Esophagus muscularis mucosa (tissue), 4 donors: ENCODE results near the gene PTMS. TPM values are rescaled to one million over a fixed set of nuclear protein-coding genes. Genes with fewer than 3 reads are reported as not detected.

ENCODE experiments used
- DNase-seq: peaks from one replicate; pipeline ENCODE4 v3.0.0-alpha.2; 2017; ENCODE audit errors: extremely low spot score
- H3K27ac ChIP-seq, 4 donors: fragments of 200-600 bp; sonication (generic); replicated peaks in 1 of 4; 1 replicate in 3 of 4; 2 replicates in 1 of 4; pipeline ENCODE4 v1.5.1; 2016 to 2019; ENCODE audit warnings: mild to moderate bottlenecking in 1 of 4
- H3K27me3 ChIP-seq, 4 donors: fragments of 200-600 bp; sonication (generic); one replicate each; pipeline versions ENCODE4 v1.5.1 to v1.6.0; 2016 to 2019
- H3K36me3 ChIP-seq, 4 donors: fragments of 200-600 bp; sonication (generic); one replicate each; pipeline ENCODE4 v1.5.1; 2016 to 2019
- H3K4me1 ChIP-seq, 4 donors: fragments of 200-600 bp; sonication (generic); one replicate each; pipeline ENCODE4 v1.5.1; 2016 to 2019
- H3K4me3 ChIP-seq, 4 donors: fragments of 200-600 bp; sonication (generic); 1 replicate in 2 of 4; 2 replicates in 2 of 4; pipeline ENCODE4 v1.5.1; 2016 to 2019; ENCODE audit warnings: mild to moderate bottlenecking in 4 of 4, moderate library complexity in 1 of 4
- H3K9me3 ChIP-seq, 4 donors: fragments of 200-600 bp; sonication (generic); 1 replicate in 3 of 4; 2 replicates in 1 of 4; pipeline ENCODE4 v1.5.1; 2016 to 2019
- EP300 ChIP-seq: sonication (generic); formaldehyde crosslinking; IDR thresholded peaks from one replicate; pipeline ENCODE4 v1.6.1; 2017; ENCODE audit warnings: antibody characterized with exemption
- POLR2A ChIP-seq: fragments of 450-650 bp; IDR thresholded peaks from one replicate; pipeline ENCODE4 v1.6.1; 2017; ENCODE audit warnings: antibody characterized with exemption, moderate library complexity, mild to moderate bottlenecking, low read depth
- POLR2AphosphoS5 ChIP-seq, 2 donors: sonication (generic); formaldehyde crosslinking; IDR thresholded peaks; one replicate each; pipeline ENCODE4 v1.6.1; 2017; ENCODE audit warnings: antibody characterized with exemption in 2 of 2
- WGBS: methylation state at CpG from one replicate; pipeline ENCODE4 v1.1.5; 2018; 5-methylcytosine and 5-hydroxymethylcytosine counted together
- intact Hi-C: fragments of 100-400 bp; cut with DNase I; formaldehyde crosslinking; loops from one replicate; pipeline ENCODE4 v1.15.1; 2023
- total RNA-seq, 4 donors: library from RNA; depleted of rRNA; stranded (reverse); fragments of >200 nt; gene quantifications; one replicate each; pipeline versions ENCODE4 v1.1.0 to v1.2.1, GENCODE V29; 2016
- TF ChIP-seq, protein P1 (sequence below), 3 experiments: fragments of 200-600 bp in 2 of 3; fragments of 450-650 bp in 1 of 3; sonication (generic) in 2 of 3; IDR thresholded peaks; one replicate each; pipeline ENCODE4 v1.5.1; 2017 to 2019; ENCODE audit warnings: antibody characterized with exemption in 3 of 3, mild to moderate bottlenecking in 2 of 3, moderate library complexity in 1 of 3

PTMS gene
- total RNA-seq, 4 donors from 2014 or later = 256 to 419 (median 338) TPM

DNA sequence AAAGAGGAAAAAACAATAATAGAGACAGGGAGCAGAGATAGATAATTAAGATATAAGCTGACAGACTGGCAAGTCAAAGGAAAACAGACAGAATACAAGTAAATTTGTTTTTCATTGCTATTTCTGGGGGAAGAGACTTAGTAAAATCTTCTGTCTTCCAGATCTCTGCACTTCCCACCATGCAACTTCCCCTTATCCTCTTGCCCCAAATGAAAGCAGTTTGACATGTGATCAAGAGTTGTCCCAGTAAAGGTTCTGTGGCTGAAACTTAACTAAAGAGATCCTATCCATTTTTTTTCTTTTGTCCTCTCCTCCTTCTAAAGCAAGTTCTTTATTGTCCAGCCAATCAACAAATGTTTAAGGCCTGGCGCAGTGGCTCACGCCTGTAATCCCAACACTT, 11.8 kb upstream of the PTMS start:
- Histone ChIP-seq H3K4me3 (no peak overlapping the region), H3K27ac (peak overlapping the region; percentile 99), H3K27me3 (no peaks in the 10 kb centered on the region), H3K4me1 (peaks cover 18 to 34% (median 24%) of the 10 kb centered on the region in 4 donors), H3K36me3 (peaks cover 19 to 26% (median 25%) of the 10 kb centered on the region in 4 donors), H3K9me3 (no peaks in the 10 kb centered on the region)
- whole genome bisulfite sequencing = 92% methylated on average over 2 of the region's 2 CpGs
- no peak for DNase-seq
- TF ChIP-seq, protein P1, sequence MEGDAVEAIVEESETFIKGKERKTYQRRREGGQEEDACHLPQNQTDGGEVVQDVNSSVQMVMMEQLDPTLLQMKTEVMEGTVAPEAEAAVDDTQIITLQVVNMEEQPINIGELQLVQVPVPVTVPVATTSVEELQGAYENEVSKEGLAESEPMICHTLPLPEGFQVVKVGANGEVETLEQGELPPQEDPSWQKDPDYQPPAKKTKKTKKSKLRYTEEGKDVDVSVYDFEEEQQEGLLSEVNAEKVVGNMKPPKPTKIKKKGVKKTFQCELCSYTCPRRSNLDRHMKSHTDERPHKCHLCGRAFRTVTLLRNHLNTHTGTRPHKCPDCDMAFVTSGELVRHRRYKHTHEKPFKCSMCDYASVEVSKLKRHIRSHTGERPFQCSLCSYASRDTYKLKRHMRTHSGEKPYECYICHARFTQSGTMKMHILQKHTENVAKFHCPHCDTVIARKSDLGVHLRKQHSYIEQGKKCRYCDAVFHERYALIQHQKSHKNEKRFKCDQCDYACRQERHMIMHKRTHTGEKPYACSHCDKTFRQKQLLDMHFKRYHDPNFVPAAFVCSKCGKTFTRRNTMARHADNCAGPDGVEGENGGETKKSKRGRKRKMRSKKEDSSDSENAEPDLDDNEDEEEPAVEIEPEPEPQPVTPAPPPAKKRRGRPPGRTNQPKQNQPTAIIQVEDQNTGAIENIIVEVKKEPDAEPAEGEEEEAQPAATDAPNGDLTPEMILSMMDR (IDR thresholded peaks at IDR 0.05) = no peak
- TF ChIP-seq EP300 (no peak), POLR2A (no peak), POLR2AphosphoS5 (IDR thresholded peaks at IDR 0.05) (no peak)
- intact Hi-C loops = loop anchor here (5.0 kb wide), 1 partner anchor 73 kb away; the partner anchor contains the start of gene P3H3

DNA sequence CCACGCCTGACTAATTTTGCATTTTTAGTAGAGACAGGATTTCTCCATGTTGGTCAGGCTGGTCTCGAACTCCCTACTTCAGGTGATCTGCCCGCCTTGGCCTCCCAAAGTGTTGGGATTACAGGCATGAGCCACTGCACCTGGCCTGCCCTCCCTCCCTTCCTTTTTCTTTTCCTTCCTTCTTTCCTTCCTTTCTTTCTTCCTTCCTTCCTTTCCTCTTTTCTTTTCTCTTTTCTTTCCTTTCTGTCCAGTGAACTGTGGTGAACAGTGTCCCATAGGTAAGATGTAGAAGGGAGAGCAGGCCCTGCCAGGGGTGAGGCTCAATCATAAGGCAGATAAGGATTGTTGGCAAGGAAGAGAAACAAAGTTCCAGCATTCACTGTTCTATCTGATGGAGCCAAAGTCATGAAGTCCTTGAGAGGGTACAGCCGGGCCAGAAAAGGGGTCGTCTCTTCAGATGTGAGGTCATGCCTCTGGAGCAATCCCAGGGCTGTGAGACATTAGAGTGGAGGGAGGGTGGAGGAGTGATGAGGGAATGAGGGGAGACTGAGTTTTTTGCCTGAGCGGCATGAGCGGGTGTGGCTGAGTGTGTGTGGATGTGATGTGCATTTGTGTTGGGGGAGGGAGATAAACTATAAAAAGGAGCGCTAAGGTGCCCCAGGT, 9.0 kb upstream of the PTMS start:
- H3K36me3 ChIP-seq = no peaks in the 10 kb centered on the region
- no peak overlapping the region for H3K4me3 ChIP-seq
- no peaks in the 10 kb centered on the region for H3K9me3 ChIP-seq
- H3K4me1 ChIP-seq = peaks cover 8 to 13% (median 10%) of the 10 kb centered on the region in 4 donors
- H3K27me3 ChIP-seq = no peaks in the 10 kb centered on the region
- intact Hi-C loops = no loop called here
- H3K27ac ChIP-seq = no peak overlapping the region
- WGBS = 86% methylated on average over 8 of the region's 8 CpGs
- no peak for DNase-seq
- TF ChIP-seq POLR2AphosphoS5 (IDR thresholded peaks at IDR 0.05) = no peak
- no peak for TF ChIP-seq EP300
- TF ChIP-seq, protein P1 (IDR thresholded peaks at IDR 0.05) = no peak
- no peak for TF ChIP-seq POLR2A

DNA sequence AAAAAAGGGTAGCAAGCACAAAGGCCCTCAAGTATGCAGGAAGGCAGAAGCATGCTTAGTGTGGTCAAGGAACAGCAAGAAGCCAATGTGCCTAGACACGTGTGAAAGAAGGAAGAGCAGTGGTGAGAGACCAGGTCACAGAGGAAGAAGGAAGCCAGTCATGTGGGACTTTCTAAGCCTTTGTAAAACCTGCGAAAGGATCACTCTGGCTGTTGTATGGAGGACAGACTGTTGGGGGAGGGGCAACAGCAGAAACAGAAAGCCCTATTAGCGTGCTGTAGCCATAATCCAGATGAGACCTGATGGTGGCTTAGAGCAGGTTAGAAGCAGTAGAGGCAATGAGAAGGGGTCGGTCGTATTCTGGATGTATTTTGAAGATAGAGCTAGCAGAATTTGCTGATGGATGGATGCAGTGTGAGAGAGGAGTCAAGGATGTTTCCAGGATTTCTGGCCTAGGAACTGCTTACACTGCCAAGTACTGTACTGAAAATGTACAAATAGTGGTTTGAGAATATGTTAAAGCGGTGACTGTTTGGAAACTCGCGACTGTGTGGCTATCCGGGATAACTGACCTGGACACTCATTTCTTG, 7.6 kb upstream of the PTMS start:
- TF ChIP-seq POLR2AphosphoS5 (IDR thresholded peaks at IDR 0.05) (no peak), POLR2A (no peak), EP300 (no peak)
- TF ChIP-seq, protein P1 (IDR thresholded peaks at IDR 0.05) = no peak
- Histone ChIP-seq H3K27ac (no peak overlapping the region), H3K4me1 (peaks cover 13 to 17% (median 17%) of the 10 kb centered on the region in 4 donors), H3K9me3 (no peaks in the 10 kb centered on the region), H3K4me3 (no peak overlapping the region), H3K27me3 (no peaks in the 10 kb centered on the region), H3K36me3 (no peaks in the 10 kb centered on the region)
- intact Hi-C loops = no loop called here
- WGBS = 85% methylated on average over 9 of the region's 9 CpGs
- no peak for DNase-seq

DNA sequence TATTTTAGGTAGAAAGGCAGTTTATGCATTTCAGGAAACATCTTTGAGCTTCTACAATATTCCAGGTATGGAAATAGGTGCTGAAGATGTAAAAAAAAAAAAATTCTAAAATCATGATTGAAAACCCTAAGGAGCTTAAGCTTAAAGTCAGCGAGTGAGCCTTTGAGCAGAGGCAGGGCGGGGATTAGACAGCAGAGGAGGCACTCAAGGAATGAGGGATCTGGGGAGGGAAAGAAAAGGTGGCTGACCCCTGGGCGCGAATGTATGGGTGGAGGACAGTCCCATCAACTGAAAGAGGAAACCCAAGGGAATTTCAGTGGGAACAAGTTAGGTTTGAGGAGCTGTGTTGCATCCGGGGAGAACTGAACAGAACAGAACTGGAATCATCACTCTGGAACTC, 6.4 kb upstream of the PTMS start:
- Histone ChIP-seq H3K4me3 (no peak overlapping the region), H3K36me3 (no peaks in the 10 kb centered on the region), H3K27me3 (no peaks in the 10 kb centered on the region), H3K27ac (no peak overlapping the region), H3K9me3 (no peaks in the 10 kb centered on the region), H3K4me1 (peaks cover 18 to 23% (median 21%) of the 10 kb centered on the region in 4 donors)
- no peak for DNase-seq
- TF ChIP-seq, protein P1 (IDR thresholded peaks at IDR 0.05) = no peak
- TF ChIP-seq POLR2A (no peak), POLR2AphosphoS5 (IDR thresholded peaks at IDR 0.05) (no peak), EP300 (no peak)
- 81% methylated on average over 5 of the region's 5 CpGs for WGBS
- intact Hi-C loops = no loop called here
